Measurements from ENCODE around the gene NKTR.
"Not testable (repeated sequence)": the region's sequence is repeated elsewhere in the genome, so short reads cannot be mapped to it uniquely, and the experiment has no call there.

NKTR gene

DNA sequence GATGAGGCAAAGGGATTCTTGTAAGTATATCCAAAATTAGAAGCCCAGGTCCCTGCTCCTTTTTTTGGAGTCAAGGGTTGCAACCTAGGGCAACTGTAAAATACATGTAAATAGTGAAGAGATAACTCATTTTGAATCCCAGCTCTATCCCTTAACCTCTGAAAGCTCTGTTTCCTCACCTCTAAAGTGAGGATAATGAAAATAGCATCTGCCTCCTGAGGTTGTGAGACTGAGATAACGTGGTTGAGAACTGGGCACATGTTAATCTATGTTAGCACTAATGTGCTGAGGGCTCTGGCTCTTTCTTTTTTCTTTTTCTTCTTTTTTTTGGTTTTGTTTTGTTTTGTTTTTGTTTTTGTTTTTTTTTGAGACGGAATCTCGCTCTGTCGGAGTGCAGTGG lies 4.8 kb upstream of the NKTR start:
- DNase-seq (ENCODE audit: low read depth in 2 of 2, low spot score in 1 of 2), result no peak

DNA sequence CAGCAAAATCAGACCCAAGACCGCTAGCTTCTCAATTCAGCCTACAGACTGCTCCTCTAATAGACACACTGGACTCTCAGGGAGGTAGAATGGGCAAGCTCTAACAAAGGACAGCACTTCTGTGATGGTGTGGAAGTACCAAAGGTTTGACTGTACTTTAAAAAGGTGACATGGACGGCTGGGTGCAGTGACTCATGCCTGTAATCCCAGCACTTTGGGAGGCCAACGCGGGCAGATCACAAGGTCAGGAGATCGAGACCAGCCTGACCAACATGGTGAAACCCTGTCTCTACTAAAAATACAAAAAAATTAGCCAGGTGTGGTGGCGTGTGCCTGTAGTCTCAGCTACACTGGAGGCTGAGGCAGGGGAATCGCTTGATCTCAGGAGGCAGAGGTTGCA lies 3.4 kb upstream of the NKTR start:
- DNase-seq (ENCODE audit: low read depth in 2 of 2, low spot score in 1 of 2), result not testable (repeated sequence)

- DNase-seq (ENCODE audit: low read depth in 2 of 2, low spot score in 1 of 2), result peak in 1 of 2 donors; percentile 17
Observed at GRCh38 chr3:42600958-42601675, 631 bp downstream of the NKTR start.

- no peak for DNase-seq (ENCODE audit: low read depth in 2 of 2, low spot score in 1 of 2)
Observed at GRCh38 chr3:42601896-42602581, 1.6 kb downstream of the NKTR start.

- DNase-seq (ENCODE audit: low read depth in 2 of 2, low spot score in 1 of 2), result no peak
Observed at GRCh38 chr3:42602961-42603360, 2.5 kb downstream of the NKTR start.

DNA sequence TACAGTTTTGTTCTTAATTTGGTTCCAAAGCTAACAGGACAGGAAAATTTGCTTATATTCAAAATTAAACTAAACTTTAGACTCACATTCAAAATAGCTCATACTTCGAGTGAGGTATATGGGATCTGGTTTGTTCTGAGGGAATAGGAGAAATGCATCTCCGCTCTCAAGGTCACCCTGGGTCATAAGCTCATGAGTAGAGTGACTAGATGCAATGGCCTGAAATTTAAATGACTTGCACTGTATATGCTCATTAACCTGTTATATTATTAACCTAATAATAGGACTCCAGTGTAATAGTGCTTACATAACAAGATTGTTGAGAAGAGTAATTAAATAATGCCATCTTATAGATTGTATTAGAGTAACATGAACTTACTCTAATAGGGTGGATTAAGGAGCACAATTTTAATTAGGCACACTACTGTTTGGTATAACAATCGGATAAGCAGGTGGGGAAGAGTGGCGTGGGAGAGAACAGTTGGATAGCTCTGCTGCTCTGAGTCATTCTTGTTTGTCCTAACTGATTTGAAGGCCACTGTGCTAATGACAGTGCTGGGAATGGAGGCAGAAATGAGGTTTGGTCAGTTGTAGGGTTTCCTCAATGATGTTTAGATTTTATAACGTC lies 5.2 kb downstream of the NKTR start:
- DNase-seq (ENCODE audit: low read depth in 2 of 2, low spot score in 1 of 2), result no peak

DNA sequence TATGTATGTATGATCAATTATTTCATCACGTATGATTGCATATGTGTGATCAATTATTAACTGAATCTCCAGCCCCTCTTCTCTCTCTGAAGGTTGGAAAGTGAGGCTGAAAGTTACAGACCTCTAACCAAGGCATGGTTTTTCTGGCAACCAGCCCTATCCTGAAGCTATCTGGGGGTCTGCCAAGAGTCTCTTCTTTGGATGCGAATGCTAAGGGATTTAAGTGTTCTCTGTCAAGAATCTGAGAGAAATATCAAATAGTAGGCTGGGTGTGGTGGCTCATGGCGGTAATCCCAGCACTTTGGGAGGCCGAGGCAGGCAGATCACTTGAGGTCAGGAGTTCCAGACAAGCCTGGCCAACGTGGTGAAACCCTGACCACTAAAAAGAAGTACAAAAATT lies 8.1 kb downstream of the NKTR start:
- no peak for DNase-seq (ENCODE audit: low read depth in 2 of 2, low spot score in 1 of 2)

- no peak for DNase-seq (ENCODE audit: low read depth in 2 of 2, low spot score in 1 of 2)
Observed at GRCh38 chr3:42610976-42611375, 10.5 kb downstream of the NKTR start.

- DNase-seq (ENCODE audit: low read depth in 2 of 2, low spot score in 1 of 2), result no peak
Observed at GRCh38 chr3:42612217-42612616, 11.7 kb downstream of the NKTR start.

GRCh38 chr3:42612928-42613327 lies 12.4 kb downstream of the NKTR start:
- no peak for DNase-seq (ENCODE audit: low read depth in 2 of 2, low spot score in 1 of 2)

GRCh38 chr3:42613462-42613861 lies 13.0 kb downstream of the NKTR start:
- DNase-seq (ENCODE audit: low read depth in 2 of 2, low spot score in 1 of 2), result no peak

DNA sequence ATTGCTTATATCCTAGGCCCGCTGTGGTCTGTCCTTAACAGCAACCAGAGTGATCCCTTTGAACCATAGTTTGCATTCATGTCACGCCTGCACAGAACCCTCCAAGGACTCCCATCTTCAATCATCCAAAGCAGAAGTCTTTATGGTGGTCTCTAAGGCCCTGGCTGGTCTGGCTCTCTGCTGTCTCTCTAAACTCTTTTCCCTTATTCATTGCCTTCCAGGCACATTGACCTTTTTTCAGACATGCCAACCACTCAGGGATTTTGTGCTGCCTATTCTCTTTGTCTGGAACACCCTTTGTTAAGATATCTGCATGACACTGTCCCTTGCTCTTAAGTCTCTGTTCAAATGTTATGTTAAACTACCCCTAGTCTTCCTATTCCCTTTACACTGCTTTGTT lies 31.1 kb downstream of the NKTR start:
- DNase-seq (ENCODE audit: low read depth in 2 of 2, low spot score in 1 of 2), result no peak

DNA sequence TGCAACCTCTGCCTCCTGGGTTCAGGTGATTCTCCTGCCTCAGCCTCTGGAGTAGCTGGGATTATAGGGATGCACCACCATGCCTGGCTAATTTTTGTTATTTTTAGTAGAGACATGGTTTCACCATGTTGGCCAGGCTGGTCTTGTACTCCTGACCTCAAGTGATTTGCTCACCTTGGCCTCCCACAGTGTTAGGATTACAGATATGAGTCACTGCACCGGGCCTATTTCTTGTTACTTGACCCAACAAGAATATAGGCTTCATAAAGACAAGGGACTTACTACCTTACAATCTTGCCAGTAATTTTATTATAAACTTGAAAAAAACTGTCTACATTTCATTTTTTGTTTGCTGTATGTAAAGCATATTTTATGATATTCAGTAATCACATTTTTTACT lies 31.7 kb downstream of the NKTR start:
- no peak for DNase-seq (ENCODE audit: low read depth in 2 of 2, low spot score in 1 of 2)

DNA sequence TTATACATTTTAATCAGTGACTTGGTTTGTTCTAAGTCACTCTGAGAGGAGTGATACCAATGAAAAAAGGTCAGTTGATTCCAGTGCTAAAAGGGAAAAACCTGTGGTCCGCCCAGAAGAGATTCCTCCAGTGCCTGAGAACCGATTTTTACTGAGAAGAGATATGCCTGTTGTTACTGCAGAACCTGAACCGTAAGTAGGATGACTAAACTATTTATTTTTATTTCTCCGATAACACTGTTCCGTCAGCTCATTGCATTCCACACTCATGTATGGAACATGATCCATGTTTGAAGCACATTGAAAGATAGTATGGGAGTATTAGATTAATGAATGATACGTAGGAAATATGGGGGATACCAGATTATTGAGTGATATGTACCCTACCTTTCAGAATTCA lies 33.1 kb downstream of the NKTR start:
- no peak for DNase-seq (ENCODE audit: low read depth in 2 of 2, low spot score in 1 of 2)

DNA sequence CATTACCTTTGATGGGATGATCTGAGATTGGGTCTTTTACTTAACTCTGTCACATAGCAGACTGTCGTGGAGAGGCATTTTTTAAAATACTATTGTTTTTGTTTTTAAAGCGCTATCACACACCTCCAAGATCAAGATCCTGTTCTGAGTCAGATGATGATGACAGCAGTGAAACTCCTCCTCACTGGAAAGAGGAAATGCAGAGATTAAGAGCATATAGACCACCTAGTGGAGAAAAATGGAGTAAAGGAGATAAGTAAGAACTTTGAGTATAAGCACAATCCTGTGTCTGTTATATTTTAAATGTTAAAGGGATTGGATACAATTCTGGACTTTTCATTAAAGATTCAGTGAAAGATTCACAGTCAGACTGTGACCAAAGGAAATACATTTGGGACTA lies 34.6 kb downstream of the NKTR start:
- no peak for DNase-seq (ENCODE audit: low read depth in 2 of 2, low spot score in 1 of 2)

GRCh38 chr3:42637001-42637400 lies 36.5 kb downstream of the NKTR start:
- no peak for DNase-seq (ENCODE audit: low read depth in 2 of 2, low spot score in 1 of 2)

GRCh38 chr3:42638339-42638842 lies 37.9 kb downstream of the NKTR start:
- no peak for DNase-seq (ENCODE audit: low read depth in 2 of 2, low spot score in 1 of 2)

GRCh38 chr3:42639192-42639591 lies 38.7 kb downstream of the NKTR start:
- no peak for DNase-seq (ENCODE audit: low read depth in 2 of 2, low spot score in 1 of 2)

DNA sequence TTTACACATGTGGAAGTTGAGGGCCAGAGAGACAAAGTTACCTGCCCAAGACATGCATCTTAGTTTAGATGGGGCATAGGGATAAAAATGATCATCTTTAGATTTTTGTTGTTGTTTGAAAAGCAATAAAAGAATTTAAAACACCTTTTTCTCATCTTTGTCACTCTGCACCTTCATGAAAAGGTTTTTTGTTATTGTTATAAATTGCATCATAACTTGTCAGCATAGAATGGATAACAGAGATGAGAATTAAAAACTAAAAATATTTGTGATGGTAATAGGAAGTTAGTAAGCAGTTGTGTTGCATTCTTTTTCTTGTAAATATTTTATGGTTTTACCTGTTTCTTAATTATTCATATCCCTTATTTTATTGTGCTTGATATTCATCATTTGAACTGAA lies 39.6 kb downstream of the NKTR start:
- no peak for DNase-seq (ENCODE audit: low read depth in 2 of 2, low spot score in 1 of 2)

- DNase-seq (ENCODE audit: low read depth in 2 of 2, low spot score in 1 of 2), result no peak
Observed at GRCh38 chr3:42640771-42641370, 40.4 kb downstream of the NKTR start.

DNA sequence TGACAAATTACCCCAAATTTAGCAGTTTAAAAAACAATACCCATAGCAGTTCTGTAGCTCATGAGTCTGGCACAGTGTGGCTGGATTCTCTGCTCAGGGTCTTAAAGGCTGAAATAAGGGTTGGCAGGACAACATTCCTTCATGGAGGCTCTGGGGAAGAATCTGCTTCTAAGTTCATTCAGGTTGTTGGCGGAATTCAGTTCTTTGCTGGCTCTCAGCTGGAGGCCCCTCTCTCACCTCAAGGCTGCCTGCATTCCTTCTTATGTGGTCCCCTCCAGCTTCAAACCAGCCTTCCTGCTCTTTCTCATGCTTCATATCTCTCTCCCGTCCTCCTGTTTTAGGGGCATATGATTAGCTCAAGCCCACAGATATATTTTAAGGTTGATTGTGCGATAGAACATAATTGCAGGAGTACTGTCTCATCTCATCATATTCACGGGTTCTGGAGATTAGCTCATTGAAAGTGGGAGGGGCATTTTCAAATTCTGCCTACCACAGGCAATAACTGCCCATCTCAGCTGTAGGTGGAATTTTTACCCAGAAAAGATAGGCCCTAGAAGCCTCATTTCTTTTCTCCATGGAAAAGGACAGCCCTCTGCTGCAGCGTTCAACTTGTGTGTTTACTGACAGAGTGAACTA lies 47.5 kb downstream of the NKTR start:
- DNase-seq (ENCODE audit: low read depth in 2 of 2, low spot score in 1 of 2), result no peak
